ENCODE data around the gene JARID2. TPM values are rescaled to one million over a fixed set of nuclear protein-coding genes. Genes with fewer than 3 reads are reported as not detected.
A peak's percentile ranks its signal among the peaks of the same experiment; 100 is the strongest.

The JARID2 gene
- polyA plus RNA-seq, 1 of the 3 experiments (the other 2 are of a cell fraction), result 3.4 TPM

DNA sequence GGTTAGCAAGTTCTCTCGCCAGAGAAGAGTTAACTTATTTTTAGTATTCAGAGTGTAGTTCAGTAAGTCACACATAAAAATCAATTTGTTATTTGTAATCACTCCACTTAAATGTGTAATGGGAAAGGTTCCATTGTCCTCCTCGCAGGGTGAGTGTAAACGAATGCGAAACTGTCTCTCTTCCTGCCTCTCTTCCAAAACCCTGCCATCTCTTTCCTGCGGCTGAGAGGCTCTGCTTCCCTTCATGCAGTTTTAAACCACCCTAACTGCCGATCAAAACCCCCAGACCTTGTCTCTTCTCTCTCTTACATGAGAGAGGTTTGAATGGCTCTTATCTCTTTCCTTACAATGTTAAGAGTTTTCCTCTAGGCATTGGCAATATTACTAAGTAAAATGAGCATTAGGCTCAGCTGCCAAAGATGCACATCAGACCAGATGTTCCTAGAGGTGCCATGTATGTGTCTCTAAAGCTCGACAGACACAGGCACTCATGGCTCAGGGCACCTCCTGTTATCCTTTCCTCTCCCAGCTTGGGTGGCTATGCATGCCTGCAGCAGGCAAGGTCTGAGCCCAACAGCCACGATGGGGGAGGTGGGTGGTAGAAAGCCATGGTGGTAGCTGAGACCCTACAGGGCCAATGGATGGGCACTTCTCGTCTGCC, 91.2 kb downstream of the JARID2 start (continued):
- TF ChIP-seq CHD2 (IDR thresholded peaks at IDR 0.05; ENCODE audit: low read length, partially characterized antibody) (no peak), SIN3A (IDR thresholded peaks at IDR 0.05; ENCODE audit: borderline replicate concordance, low read depth, low read length) (no peak), MXI1 (IDR thresholded peaks at IDR 0.05; ENCODE audit: low read depth, low read length) (peak; percentile 64; the same call in 1 of the 2 replicates), SMC3 (IDR thresholded peaks at IDR 0.05; ENCODE audit: low read depth, low read length) (no peak; the same call in 1 of the 2 replicates), RFX5 (IDR thresholded peaks at IDR 0.05; ENCODE audit: low read length) (no peak)
- TF ChIP-seq, protein P1, sequence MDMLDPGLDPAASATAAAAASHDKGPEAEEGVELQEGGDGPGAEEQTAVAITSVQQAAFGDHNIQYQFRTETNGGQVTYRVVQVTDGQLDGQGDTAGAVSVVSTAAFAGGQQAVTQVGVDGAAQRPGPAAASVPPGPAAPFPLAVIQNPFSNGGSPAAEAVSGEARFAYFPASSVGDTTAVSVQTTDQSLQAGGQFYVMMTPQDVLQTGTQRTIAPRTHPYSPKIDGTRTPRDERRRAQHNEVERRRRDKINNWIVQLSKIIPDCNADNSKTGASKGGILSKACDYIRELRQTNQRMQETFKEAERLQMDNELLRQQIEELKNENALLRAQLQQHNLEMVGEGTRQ (IDR thresholded peaks at IDR 0.05; ENCODE audit: borderline replicate concordance, low read depth, low read length), result no peak
- TF ChIP-seq, protein P2, sequence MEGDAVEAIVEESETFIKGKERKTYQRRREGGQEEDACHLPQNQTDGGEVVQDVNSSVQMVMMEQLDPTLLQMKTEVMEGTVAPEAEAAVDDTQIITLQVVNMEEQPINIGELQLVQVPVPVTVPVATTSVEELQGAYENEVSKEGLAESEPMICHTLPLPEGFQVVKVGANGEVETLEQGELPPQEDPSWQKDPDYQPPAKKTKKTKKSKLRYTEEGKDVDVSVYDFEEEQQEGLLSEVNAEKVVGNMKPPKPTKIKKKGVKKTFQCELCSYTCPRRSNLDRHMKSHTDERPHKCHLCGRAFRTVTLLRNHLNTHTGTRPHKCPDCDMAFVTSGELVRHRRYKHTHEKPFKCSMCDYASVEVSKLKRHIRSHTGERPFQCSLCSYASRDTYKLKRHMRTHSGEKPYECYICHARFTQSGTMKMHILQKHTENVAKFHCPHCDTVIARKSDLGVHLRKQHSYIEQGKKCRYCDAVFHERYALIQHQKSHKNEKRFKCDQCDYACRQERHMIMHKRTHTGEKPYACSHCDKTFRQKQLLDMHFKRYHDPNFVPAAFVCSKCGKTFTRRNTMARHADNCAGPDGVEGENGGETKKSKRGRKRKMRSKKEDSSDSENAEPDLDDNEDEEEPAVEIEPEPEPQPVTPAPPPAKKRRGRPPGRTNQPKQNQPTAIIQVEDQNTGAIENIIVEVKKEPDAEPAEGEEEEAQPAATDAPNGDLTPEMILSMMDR (IDR thresholded peaks at IDR 0.05), result no peak

DNA sequence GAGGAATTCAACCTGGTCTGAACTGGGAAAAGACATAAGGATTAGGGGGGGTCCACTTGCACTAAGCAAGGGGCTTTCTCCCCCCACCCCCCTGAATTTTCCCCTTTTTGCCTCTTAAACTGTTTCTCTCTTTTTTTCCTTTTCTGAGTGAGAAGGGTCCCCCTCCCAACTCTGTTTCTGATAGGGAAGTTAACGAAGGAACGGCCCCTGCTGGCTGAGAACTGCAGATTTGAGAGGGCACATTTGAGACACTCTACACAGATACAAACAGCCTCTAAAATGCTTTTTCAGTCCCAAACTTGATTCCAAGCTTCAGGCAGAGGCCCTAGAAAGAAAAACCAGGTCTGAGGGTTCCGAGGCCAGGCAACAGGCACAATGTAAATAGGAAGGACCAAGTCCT, 91.7 kb downstream of the JARID2 start:
- H3K79me2 ChIP-seq (ENCODE audit: insufficient read depth), result peaks cover 14% of the 10 kb centered on the region
- no peaks in the 10 kb centered on the region for H3K36me3 ChIP-seq (replicated peaks in 1 of 2; ENCODE audit: control insufficient read depth in 1 of 2, insufficient read depth in 2 of 2, low read length in 1 of 2)
- no peak overlapping the region for H3K4me2 ChIP-seq
- H3K27me3 ChIP-seq (ENCODE audit: insufficient read depth), result no peaks in the 10 kb centered on the region
- H3K9me3 ChIP-seq, result no peaks in the 10 kb centered on the region
- H3K9me2 ChIP-seq, result no peaks in the 10 kb centered on the region
- no peak for TF ChIP-seq YY1 (IDR thresholded peaks at IDR 0.05; ENCODE audit: low read depth)
- TF ChIP-seq, protein P3, sequence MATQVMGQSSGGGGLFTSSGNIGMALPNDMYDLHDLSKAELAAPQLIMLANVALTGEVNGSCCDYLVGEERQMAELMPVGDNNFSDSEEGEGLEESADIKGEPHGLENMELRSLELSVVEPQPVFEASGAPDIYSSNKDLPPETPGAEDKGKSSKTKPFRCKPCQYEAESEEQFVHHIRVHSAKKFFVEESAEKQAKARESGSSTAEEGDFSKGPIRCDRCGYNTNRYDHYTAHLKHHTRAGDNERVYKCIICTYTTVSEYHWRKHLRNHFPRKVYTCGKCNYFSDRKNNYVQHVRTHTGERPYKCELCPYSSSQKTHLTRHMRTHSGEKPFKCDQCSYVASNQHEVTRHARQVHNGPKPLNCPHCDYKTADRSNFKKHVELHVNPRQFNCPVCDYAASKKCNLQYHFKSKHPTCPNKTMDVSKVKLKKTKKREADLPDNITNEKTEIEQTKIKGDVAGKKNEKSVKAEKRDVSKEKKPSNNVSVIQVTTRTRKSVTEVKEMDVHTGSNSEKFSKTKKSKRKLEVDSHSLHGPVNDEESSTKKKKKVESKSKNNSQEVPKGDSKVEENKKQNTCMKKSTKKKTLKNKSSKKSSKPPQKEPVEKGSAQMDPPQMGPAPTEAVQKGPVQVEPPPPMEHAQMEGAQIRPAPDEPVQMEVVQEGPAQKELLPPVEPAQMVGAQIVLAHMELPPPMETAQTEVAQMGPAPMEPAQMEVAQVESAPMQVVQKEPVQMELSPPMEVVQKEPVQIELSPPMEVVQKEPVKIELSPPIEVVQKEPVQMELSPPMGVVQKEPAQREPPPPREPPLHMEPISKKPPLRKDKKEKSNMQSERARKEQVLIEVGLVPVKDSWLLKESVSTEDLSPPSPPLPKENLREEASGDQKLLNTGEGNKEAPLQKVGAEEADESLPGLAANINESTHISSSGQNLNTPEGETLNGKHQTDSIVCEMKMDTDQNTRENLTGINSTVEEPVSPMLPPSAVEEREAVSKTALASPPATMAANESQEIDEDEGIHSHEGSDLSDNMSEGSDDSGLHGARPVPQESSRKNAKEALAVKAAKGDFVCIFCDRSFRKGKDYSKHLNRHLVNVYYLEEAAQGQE (IDR thresholded peaks at IDR 0.05; ENCODE audit: low read depth, low read length), result no peak
- no peak for TF ChIP-seq FOSL2 (IDR thresholded peaks at IDR 0.05; ENCODE audit: borderline replicate concordance, low read depth)
- TF ChIP-seq EP300 (IDR thresholded peaks at IDR 0.05; ENCODE audit: borderline replicate concordance in 1 of 2, low read depth in 1 of 2, low read length in 1 of 2), result no peak
- TF ChIP-seq TCF12 (IDR thresholded peaks at IDR 0.05), result no peak
- no peak for TF ChIP-seq FOXM1 (IDR thresholded peaks at IDR 0.05; ENCODE audit: low read depth)
- TF ChIP-seq NFIC (IDR thresholded peaks at IDR 0.05; ENCODE audit: borderline replicate concordance), result no peak
- TF ChIP-seq TEAD4 (IDR thresholded peaks at IDR 0.05; ENCODE audit: borderline replicate concordance, insufficient read depth), result no peak
- no peak for TF ChIP-seq NRF1 (IDR thresholded peaks at IDR 0.05; ENCODE audit: low read depth, low read length)
- H2AFZ ChIP-seq (ENCODE audit: low read depth), result no peak overlapping the region
- DNase-seq, result no peak
- H3F3A ChIP-seq (replicated peaks; ENCODE audit: insufficient read depth), result peaks cover 4% of the 10 kb centered on the region
- H3K4me3 ChIP-seq (ENCODE audit: low read depth in 2 of 2, low read length in 1 of 2), result no peak overlapping the region
- ChIA-PET CTCF (interaction anchor here (1.0 to 2.3 kb wide), 5 partner anchors 8 to 61 kb away, joined by 3 to 11 read pairs (median 3); no protein-coding TSS in a partner anchor), POLR2A (interaction anchor here (0.8 kb wide), 1 partner anchor 1409 kb away, joined by 4 read pairs; no protein-coding TSS in a partner anchor)
- H3K4me1 ChIP-seq (ENCODE audit: control insufficient read depth in 1 of 2, insufficient read depth in 2 of 2, low read depth in 1 of 2, low read length in 1 of 2), result peaks cover 15 to 21% of the 10 kb centered on the region in 2 experiments; a peak in 3 of 4 replicates
- H4K20me1 ChIP-seq (ENCODE audit: insufficient read depth), result no peaks in the 10 kb centered on the region; the same call in 1 of the 2 replicates
- H3K9ac ChIP-seq, result no peak overlapping the region
- 100% methylated on average over 3 of the region's 3 CpGs for WGBS (ENCODE audit: low lambda C conversion rate)
- H3K27ac ChIP-seq (ENCODE audit: low read depth in 2 of 2, low read length in 1 of 2), result no peak overlapping the region; a peak in 1 of 4 replicates

Measured in SK-N-SH (cell line).